ENCODE data around the gene FTSJ1. TPM values are rescaled to one million over a fixed set of nuclear protein-coding genes. Genes with fewer than 3 reads are reported as not detected.

The FTSJ1 gene
- total RNA-seq, 2 experiments from 2014 or later = 62.8 to 73.9 TPM

Other genes with a start within 250 kb of the FTSJ1 start
- gene SSX1, start 220.8 kb upstream of the FTSJ1 start, total RNA-seq = not detected
- not detected for gene SSX3, start 119.5 kb upstream of the FTSJ1 start, total RNA-seq
- not detected for gene SSX4, start 92.7 kb upstream of the FTSJ1 start, total RNA-seq
- gene SSX4B, start 64.2 kb upstream of the FTSJ1 start, total RNA-seq = not detected
- 10 to 100 TPM; 70.7 to 73.0 TPM for gene SLC38A5, start 5.9 kb upstream of the FTSJ1 start, total RNA-seq
- gene PORCN, start 32.8 kb downstream of the FTSJ1 start, total RNA-seq = 1 to 10 TPM; 7.1 to 7.7 TPM
- 100 to 1,000 TPM; 149 to 150 TPM for gene EBP, start 45.6 kb downstream of the FTSJ1 start, total RNA-seq
- gene TBC1D25, start 63.5 kb downstream of the FTSJ1 start, total RNA-seq = 10 to 100 TPM; 13.5 to 16.2 TPM
- 100 to 1,000 TPM; 191 to 197 TPM for gene RBM3, start 98.3 kb downstream of the FTSJ1 start, total RNA-seq
- gene WDR13, start 121.3 kb downstream of the FTSJ1 start, total RNA-seq = 10 to 100 TPM; 45.8 to 54.8 TPM
- 10 to 100 TPM; 95.2 to 99.6 TPM for gene WAS, start 207.6 kb downstream of the FTSJ1 start, total RNA-seq
- 10 to 100 TPM; 32.3 to 35.6 TPM for gene SUV39H1, start 220.5 kb downstream of the FTSJ1 start, total RNA-seq